ENCODE results near the gene KIRREL3. TPM values are rescaled to one million over a fixed set of nuclear protein-coding genes. Genes with fewer than 3 reads are reported as not detected.

Gene KIRREL3
- total RNA-seq, 1 donor, result 0.10 TPM

- Histone ChIP-seq H3K27me3 (ENCODE audit: insufficient read depth, low read length) (no peaks in the 10 kb centered on the region), H3K9me3 (ENCODE audit: low read depth, low read length) (no peaks in the 10 kb centered on the region), H3K4me1 (ENCODE audit: insufficient read depth, low read length) (no peaks in the 10 kb centered on the region), H3K4me3 (ENCODE audit: low read length) (no peak overlapping the region)
Observed at GRCh38 chr11:126920833-126921232, 79.7 kb downstream of the KIRREL3 start.

GRCh38 chr11:126919147-126919823 is 81.3 kb downstream of the KIRREL3 start:
- H3K27me3 ChIP-seq (ENCODE audit: insufficient read depth, low read length), result no peaks in the 10 kb centered on the region
- no peaks in the 10 kb centered on the region for H3K4me1 ChIP-seq (ENCODE audit: insufficient read depth, low read length)
- no peak overlapping the region for H3K4me3 ChIP-seq (ENCODE audit: low read length)
- H3K9me3 ChIP-seq (ENCODE audit: low read depth, low read length), result no peaks in the 10 kb centered on the region

- H3K4me3 ChIP-seq (ENCODE audit: low read length), result no peak overlapping the region
- H3K9me3 ChIP-seq (ENCODE audit: low read depth, low read length), result no peaks in the 10 kb centered on the region
- no peaks in the 10 kb centered on the region for H3K27me3 ChIP-seq (ENCODE audit: insufficient read depth, low read length)
- no peaks in the 10 kb centered on the region for H3K4me1 ChIP-seq (ENCODE audit: insufficient read depth, low read length)
Observed at GRCh38 chr11:126918556-126918955, 82.0 kb downstream of the KIRREL3 start.

GRCh38 chr11:126917531-126918204 is 82.9 kb downstream of the KIRREL3 start:
- no peaks in the 10 kb centered on the region for H3K4me1 ChIP-seq (ENCODE audit: insufficient read depth, low read length)
- H3K27me3 ChIP-seq (ENCODE audit: insufficient read depth, low read length), result no peaks in the 10 kb centered on the region
- no peaks in the 10 kb centered on the region for H3K9me3 ChIP-seq (ENCODE audit: low read depth, low read length)
- no peak overlapping the region for H3K4me3 ChIP-seq (ENCODE audit: low read length)

GRCh38 chr11:126915430-126915829 is 85.1 kb downstream of the KIRREL3 start:
- H3K4me3 ChIP-seq (ENCODE audit: low read length), result no peak overlapping the region
- no peaks in the 10 kb centered on the region for H3K4me1 ChIP-seq (ENCODE audit: insufficient read depth, low read length)
- no peaks in the 10 kb centered on the region for H3K9me3 ChIP-seq (ENCODE audit: low read depth, low read length)
- H3K27me3 ChIP-seq (ENCODE audit: insufficient read depth, low read length), result no peaks in the 10 kb centered on the region

- Histone ChIP-seq H3K4me3 (ENCODE audit: low read length) (no peak overlapping the region), H3K4me1 (ENCODE audit: insufficient read depth, low read length) (no peaks in the 10 kb centered on the region), H3K9me3 (ENCODE audit: low read depth, low read length) (no peaks in the 10 kb centered on the region), H3K27me3 (ENCODE audit: insufficient read depth, low read length) (no peaks in the 10 kb centered on the region)
Observed at GRCh38 chr11:126914941-126915340, 85.6 kb downstream of the KIRREL3 start.

- no peaks in the 10 kb centered on the region for H3K4me1 ChIP-seq (ENCODE audit: insufficient read depth, low read length)
- no peaks in the 10 kb centered on the region for H3K27me3 ChIP-seq (ENCODE audit: insufficient read depth, low read length)
- no peak overlapping the region for H3K4me3 ChIP-seq (ENCODE audit: low read length)
Observed at GRCh38 chr11:126914166-126914565, 86.4 kb downstream of the KIRREL3 start.

GRCh38 chr11:126904520-126904919 is 96.0 kb downstream of the KIRREL3 start:
- Histone ChIP-seq H3K4me3 (ENCODE audit: low read length) (no peak overlapping the region), H3K27me3 (ENCODE audit: insufficient read depth, low read length) (no peaks in the 10 kb centered on the region), H3K9me3 (ENCODE audit: low read depth, low read length) (no peaks in the 10 kb centered on the region), H3K4me1 (ENCODE audit: insufficient read depth, low read length) (no peaks in the 10 kb centered on the region)

More at GRCh38 chr11:126914166-126914565, 86.4 kb downstream of the KIRREL3 start:
- no peaks in the 10 kb centered on the region for H3K9me3 ChIP-seq (ENCODE audit: low read depth, low read length)

GRCh38 chr11:126901783-126902182 is 98.8 kb downstream of the KIRREL3 start:
- Histone ChIP-seq H3K9me3 (ENCODE audit: low read depth, low read length) (no peaks in the 10 kb centered on the region), H3K4me3 (ENCODE audit: low read length) (no peak overlapping the region), H3K27me3 (ENCODE audit: insufficient read depth, low read length) (no peaks in the 10 kb centered on the region), H3K4me1 (ENCODE audit: insufficient read depth, low read length) (no peaks in the 10 kb centered on the region)

GRCh38 chr11:126899961-126900748 is 100.4 kb downstream of the KIRREL3 start:
- Histone ChIP-seq H3K9me3 (ENCODE audit: low read depth, low read length) (no peaks in the 10 kb centered on the region), H3K4me3 (ENCODE audit: low read length) (no peak overlapping the region), H3K27me3 (ENCODE audit: insufficient read depth, low read length) (no peaks in the 10 kb centered on the region), H3K4me1 (ENCODE audit: insufficient read depth, low read length) (no peaks in the 10 kb centered on the region)

GRCh38 chr11:126898802-126899201 is 101.8 kb downstream of the KIRREL3 start:
- no peaks in the 10 kb centered on the region for H3K9me3 ChIP-seq (ENCODE audit: low read depth, low read length)
- no peaks in the 10 kb centered on the region for H3K27me3 ChIP-seq (ENCODE audit: insufficient read depth, low read length)
- H3K4me3 ChIP-seq (ENCODE audit: low read length), result no peak overlapping the region
- no peaks in the 10 kb centered on the region for H3K4me1 ChIP-seq (ENCODE audit: insufficient read depth, low read length)

- no peaks in the 10 kb centered on the region for H3K4me1 ChIP-seq (ENCODE audit: insufficient read depth, low read length)
- no peak overlapping the region for H3K4me3 ChIP-seq (ENCODE audit: low read length)
- no peaks in the 10 kb centered on the region for H3K27me3 ChIP-seq (ENCODE audit: insufficient read depth, low read length)
- no peaks in the 10 kb centered on the region for H3K9me3 ChIP-seq (ENCODE audit: low read depth, low read length)
Observed at GRCh38 chr11:126897430-126897829, 103.1 kb downstream of the KIRREL3 start.

- H3K4me1 ChIP-seq (ENCODE audit: insufficient read depth, low read length), result no peaks in the 10 kb centered on the region
Observed at GRCh38 chr11:126896025-126896424, 104.5 kb downstream of the KIRREL3 start.

GRCh38 chr11:126893796-126894195 is 106.8 kb downstream of the KIRREL3 start:
- Histone ChIP-seq H3K4me3 (ENCODE audit: low read length) (no peak overlapping the region), H3K4me1 (ENCODE audit: insufficient read depth, low read length) (no peaks in the 10 kb centered on the region), H3K9me3 (ENCODE audit: low read depth, low read length) (no peaks in the 10 kb centered on the region), H3K27me3 (ENCODE audit: insufficient read depth, low read length) (no peaks in the 10 kb centered on the region)

More at GRCh38 chr11:126896025-126896424, 104.5 kb downstream of the KIRREL3 start:
- Histone ChIP-seq H3K4me3 (ENCODE audit: low read length) (no peak overlapping the region), H3K9me3 (ENCODE audit: low read depth, low read length) (no peaks in the 10 kb centered on the region), H3K27me3 (ENCODE audit: insufficient read depth, low read length) (no peaks in the 10 kb centered on the region)

- no peak overlapping the region for H3K4me3 ChIP-seq (ENCODE audit: low read length)
- no peaks in the 10 kb centered on the region for H3K9me3 ChIP-seq (ENCODE audit: low read depth, low read length)
- H3K4me1 ChIP-seq (ENCODE audit: insufficient read depth, low read length), result no peaks in the 10 kb centered on the region
- H3K27me3 ChIP-seq (ENCODE audit: insufficient read depth, low read length), result no peaks in the 10 kb centered on the region
Observed at GRCh38 chr11:126892756-126893155, 107.8 kb downstream of the KIRREL3 start.
